HepG2 (cell line): Measurements from ENCODE around the gene ANKRD11. TPM values are rescaled to one million over a fixed set of nuclear protein-coding genes. Genes with fewer than 3 reads are reported as not detected.
A peak's percentile ranks its signal among the peaks of the same experiment; 100 is the strongest.

ENCODE experiments used
- BCL6 ChIP-seq: IDR thresholded peaks from 2 replicates; pipeline ENCODE4 v1.6.1; 2016; ENCODE audit warnings: missing genetic modification reagents, missing compliant biosample characterization
- CHCHD3 ChIP-seq: sonication (generic); formaldehyde crosslinking; IDR thresholded peaks from 2 replicates; pipeline ENCODE4 v1.8.0; 2022; ENCODE audit warnings: mild to moderate bottlenecking, missing genetic modification reagents, moderate library complexity
- HDAC2 ChIP-seq: sonication (generic); formaldehyde crosslinking; IDR thresholded peaks from 2 replicates; pipeline ENCODE4 v1.4.0; 2020; ENCODE audit warnings: missing genetic modification reagents
- KAT2B ChIP-seq: fragments of 150-350 bp; IDR thresholded peaks from 2 replicates; pipeline ENCODE4 v1.6.1; 2014; ENCODE audit warnings: low read depth, low read length, borderline replicate concordance
- PCBP1 ChIP-seq: fragments of 200-400 bp; formaldehyde crosslinking; IDR thresholded peaks from 2 replicates; pipeline ENCODE4 v1.6.1; 2017; ENCODE audit warnings: mild to moderate bottlenecking, low read depth, low read length, borderline replicate concordance
- RXRB ChIP-seq: IDR thresholded peaks from 2 replicates; pipeline ENCODE4 v1.6.1; 2016; ENCODE audit warnings: borderline replicate concordance, missing genetic modification reagents, missing compliant biosample characterization
- SATB2 ChIP-seq: sonication (generic); formaldehyde crosslinking; IDR thresholded peaks from 2 replicates; pipeline ENCODE4 v1.5.0; 2020; ENCODE audit warnings: missing genetic modification reagents
- SETDB1 ChIP-seq: sonication (generic); formaldehyde crosslinking; IDR thresholded peaks from 2 replicates; pipeline ENCODE4 v1.5.1; 2020; ENCODE audit warnings: missing genetic modification reagents, mild to moderate bottlenecking, borderline replicate concordance
- SMC3 ChIP-seq: IDR thresholded peaks from 2 replicates; pipeline ENCODE4 v1.6.1; 2011; ENCODE audit warnings: low read length, improper control_type of control experiment
- TP53 ChIP-seq: sonication (generic); formaldehyde crosslinking; conservative IDR thresholded peaks from 2 replicates; pipeline ENCODE4 v1.4.0; 2020; ENCODE audit warnings: missing genetic modification reagents
- XRCC5 ChIP-seq: fragments of 200-400 bp; formaldehyde crosslinking; optimal IDR thresholded peaks from 2 replicates; pipeline ENCODE3; 2017; ENCODE audit warnings: mild to moderate bottlenecking, low read length
- ZNF121 ChIP-seq: sonication (generic); formaldehyde crosslinking; IDR thresholded peaks from 2 replicates; pipeline ENCODE4 v1.5.0; 2020; ENCODE audit warnings: mild to moderate bottlenecking, missing genetic modification reagents
- ZNF234 ChIP-seq: sonication (generic); formaldehyde crosslinking; conservative IDR thresholded peaks from 2 replicates; pipeline ENCODE4 v1.5.1; 2020; ENCODE audit warnings: mild to moderate bottlenecking, missing genetic modification reagents
- ZNF263 ChIP-seq: sonication (generic); formaldehyde crosslinking; IDR thresholded peaks from 2 replicates; pipeline ENCODE4 v1.4.0; 2020; ENCODE audit warnings: missing genetic modification reagents
- ZNF317 ChIP-seq: sonication (generic); formaldehyde crosslinking; IDR thresholded peaks from 2 replicates; pipeline ENCODE4 v1.5.0; 2020; ENCODE audit warnings: mild to moderate bottlenecking, missing genetic modification reagents
- ZNF441 ChIP-seq: sonication (generic); formaldehyde crosslinking; IDR thresholded peaks from 2 replicates; pipeline ENCODE4 v1.7.0; 2021; ENCODE audit warnings: missing genetic modification reagents, borderline replicate concordance
- ZNF446 ChIP-seq: sonication (generic); formaldehyde crosslinking; IDR thresholded peaks from 2 replicates; pipeline ENCODE4 v1.5.0; 2020; ENCODE audit warnings: mild to moderate bottlenecking, missing genetic modification reagents
- ZNF572 ChIP-seq: sonication (generic); formaldehyde crosslinking; IDR thresholded peaks from 2 replicates; pipeline ENCODE4 v1.5.1; 2020; ENCODE audit warnings: mild to moderate bottlenecking, missing genetic modification reagents
- ZNF607 ChIP-seq: sonication (generic); formaldehyde crosslinking; IDR thresholded peaks from 2 replicates; pipeline ENCODE4 v1.5.1; 2020; ENCODE audit warnings: missing genetic modification reagents, mild to moderate bottlenecking, borderline replicate concordance
- ZNF720 ChIP-seq: sonication (generic); formaldehyde crosslinking; IDR thresholded peaks from 2 replicates; pipeline ENCODE4 v1.4.0; 2020; ENCODE audit warnings: missing genetic modification reagents
- ZNF737 ChIP-seq: sonication (generic); formaldehyde crosslinking; IDR thresholded peaks from 2 replicates; pipeline ENCODE4 v1.5.0; 2020; ENCODE audit warnings: missing genetic modification reagents, mild to moderate bottlenecking, borderline replicate concordance
- ZNF747 ChIP-seq: sonication (generic); formaldehyde crosslinking; IDR thresholded peaks from 2 replicates; pipeline ENCODE4 v1.8.1; 2023; ENCODE audit warnings: missing genetic modification reagents, mild to moderate bottlenecking, borderline replicate concordance
- ZSCAN21 ChIP-seq: sonication (generic); formaldehyde crosslinking; IDR thresholded peaks from 2 replicates; pipeline ENCODE4 v1.8.0; 2022; ENCODE audit warnings: mild to moderate bottlenecking, missing genetic modification reagents, moderate library complexity, borderline replicate concordance
- ZSCAN31 ChIP-seq: sonication (generic); formaldehyde crosslinking; IDR thresholded peaks from 2 replicates; pipeline ENCODE4 v1.5.0; 2020; ENCODE audit warnings: low read depth, mild to moderate bottlenecking, missing genetic modification reagents
- polyA plus RNA-seq, 8 experiments: library from polyadenylated mRNA; depleted of rRNA in 3 of 8; stranded (reverse) in 7 of 8; unstranded in 1 of 8; fragments of >200 nt; fragmentation: Illumina TruSeq in 4 of 8; extraction: Trizol in 4 of 8; gene quantifications; 2 replicates each; pipeline versions ENCODE4 v1.2.1 to v1.2.3, GENCODE V29; 2011 to 2016; ENCODE audit warnings: low read depth in 4 of 8, missing spikeins in 1 of 8, mixed read lengths in 1 of 8; ENCODE audit not compliant: insufficient read depth in 1 of 8
- total RNA-seq, 5 experiments: library from RNA; depleted of rRNA; stranded (reverse); fragments of >200 nt; fragmentation: Illumina TruSeq; extraction: Trizol; gene quantifications; 2 replicates each; pipeline ENCODE4 v1.2.3, GENCODE V29; 2016; ENCODE audit warnings: low read depth in 1 of 5
- TF ChIP-seq, protein P1 (sequence below): sonication (generic); formaldehyde crosslinking; IDR thresholded peaks from 2 replicates; pipeline ENCODE4 v1.8.0; 2023; ENCODE audit warnings: mild to moderate bottlenecking, missing genetic modification reagents
- TF ChIP-seq, protein P2 (sequence below): sonication (generic); formaldehyde crosslinking; IDR thresholded peaks from 2 replicates; pipeline ENCODE4 v1.5.0; 2020; ENCODE audit warnings: missing genetic modification reagents
- TF ChIP-seq, protein P3 (sequence below): IDR thresholded peaks from 2 replicates; pipeline ENCODE4 v1.6.1; 2016; ENCODE audit warnings: low read depth, control low read depth
- TF ChIP-seq, protein P4 (sequence below): IDR thresholded peaks from 2 replicates; pipeline ENCODE4 v1.6.1; 2016; ENCODE audit warnings: missing compliant biosample characterization, missing genetic modification reagents, borderline replicate concordance

The ANKRD11 gene
- total and polyA plus RNA-seq, 2 of the 13 experiments (the other 11 are each of a cell fraction or from before 2014, with no cell fraction given): 21.4 to 38.4 TPM

DNA sequence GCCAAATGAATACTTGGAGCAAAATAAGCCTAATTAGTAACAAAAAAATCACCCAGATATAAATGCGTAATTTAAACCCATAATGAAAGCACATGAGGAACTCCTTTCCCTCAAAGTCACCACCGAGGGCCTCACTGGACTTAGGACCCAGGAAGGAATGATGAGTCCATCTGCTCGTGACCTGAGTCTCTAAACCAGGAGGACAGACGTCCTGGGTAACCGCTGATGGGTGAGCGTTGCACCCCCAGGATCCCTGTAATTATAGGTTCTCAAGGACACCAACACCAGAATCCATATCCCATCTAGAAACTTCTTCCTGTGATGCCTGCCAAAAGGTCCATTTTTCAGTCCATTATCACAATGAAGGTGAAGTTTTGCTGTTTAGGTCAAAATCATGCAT lies 151.5 kb downstream of the ANKRD11 start (continued):
- TF ChIP-seq ZNF747 (CRISPR knock-in tag) (no peak), RXRB (peak; percentile 84), TP53 (CRISPR knock-in tag) (0 out of 2 replicates have a peak, but pooled peaks have one; percentile 38), CHCHD3 (CRISPR knock-in tag) (no peak), PCBP1 (no peak), SMC3 (no peak), ZNF720 (no peak), BCL6 (CRISPR knock-in tag) (peak; percentile 57; the same call in 1 of the 2 replicates), ZNF737 (no peak), KAT2B (no peak), ZNF572 (CRISPR knock-in tag) (no peak), ZNF607 (CRISPR knock-in tag) (no peak), SATB2 (CRISPR knock-in tag) (no peak), ZNF263 (peak; percentile 56; the same call in 1 of the 2 replicates), ZSCAN31 (CRISPR knock-in tag) (no peak), ZNF121 (no peak), ZNF317 (peak; percentile 54; the same call in 1 of the 2 replicates), ZNF234 (CRISPR knock-in tag) (no peak; the same call in 1 of the 2 replicates), HDAC2 (CRISPR knock-in tag) (peak; percentile 49; the same call in 1 of the 2 replicates), ZSCAN21 (CRISPR knock-in tag) (no peak), ZNF441 (no peak; the same call in 1 of the 2 replicates), SETDB1 (CRISPR knock-in tag) (no peak), XRCC5 (no peak), ZNF446 (no peak)
- TF ChIP-seq, protein P1, sequence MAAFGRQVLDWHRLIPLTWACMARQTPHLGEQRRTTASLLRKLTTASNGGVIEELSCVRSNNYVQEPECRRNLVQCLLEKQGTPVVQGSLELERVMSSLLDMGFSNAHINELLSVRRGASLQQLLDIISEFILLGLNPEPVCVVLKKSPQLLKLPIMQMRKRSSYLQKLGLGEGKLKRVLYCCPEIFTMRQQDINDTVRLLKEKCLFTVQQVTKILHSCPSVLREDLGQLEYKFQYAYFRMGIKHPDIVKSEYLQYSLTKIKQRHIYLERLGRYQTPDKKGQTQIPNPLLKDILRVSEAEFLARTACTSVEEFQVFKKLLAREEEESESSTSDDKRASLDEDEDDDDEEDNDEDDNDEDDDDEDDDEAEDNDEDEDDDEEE (CRISPR knock-in tag): no peak
- TF ChIP-seq, protein P2, sequence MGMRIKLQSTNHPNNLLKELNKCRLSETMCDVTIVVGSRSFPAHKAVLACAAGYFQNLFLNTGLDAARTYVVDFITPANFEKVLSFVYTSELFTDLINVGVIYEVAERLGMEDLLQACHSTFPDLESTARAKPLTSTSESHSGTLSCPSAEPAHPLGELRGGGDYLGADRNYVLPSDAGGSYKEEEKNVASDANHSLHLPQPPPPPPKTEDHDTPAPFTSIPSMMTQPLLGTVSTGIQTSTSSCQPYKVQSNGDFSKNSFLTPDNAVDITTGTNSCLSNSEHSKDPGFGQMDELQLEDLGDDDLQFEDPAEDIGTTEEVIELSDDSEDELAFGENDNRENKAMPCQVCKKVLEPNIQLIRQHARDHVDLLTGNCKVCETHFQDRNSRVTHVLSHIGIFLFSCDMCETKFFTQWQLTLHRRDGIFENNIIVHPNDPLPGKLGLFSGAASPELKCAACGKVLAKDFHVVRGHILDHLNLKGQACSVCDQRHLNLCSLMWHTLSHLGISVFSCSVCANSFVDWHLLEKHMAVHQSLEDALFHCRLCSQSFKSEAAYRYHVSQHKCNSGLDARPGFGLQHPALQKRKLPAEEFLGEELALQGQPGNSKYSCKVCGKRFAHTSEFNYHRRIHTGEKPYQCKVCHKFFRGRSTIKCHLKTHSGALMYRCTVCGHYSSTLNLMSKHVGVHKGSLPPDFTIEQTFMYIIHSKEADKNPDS: no peak
- TF ChIP-seq, protein P3, sequence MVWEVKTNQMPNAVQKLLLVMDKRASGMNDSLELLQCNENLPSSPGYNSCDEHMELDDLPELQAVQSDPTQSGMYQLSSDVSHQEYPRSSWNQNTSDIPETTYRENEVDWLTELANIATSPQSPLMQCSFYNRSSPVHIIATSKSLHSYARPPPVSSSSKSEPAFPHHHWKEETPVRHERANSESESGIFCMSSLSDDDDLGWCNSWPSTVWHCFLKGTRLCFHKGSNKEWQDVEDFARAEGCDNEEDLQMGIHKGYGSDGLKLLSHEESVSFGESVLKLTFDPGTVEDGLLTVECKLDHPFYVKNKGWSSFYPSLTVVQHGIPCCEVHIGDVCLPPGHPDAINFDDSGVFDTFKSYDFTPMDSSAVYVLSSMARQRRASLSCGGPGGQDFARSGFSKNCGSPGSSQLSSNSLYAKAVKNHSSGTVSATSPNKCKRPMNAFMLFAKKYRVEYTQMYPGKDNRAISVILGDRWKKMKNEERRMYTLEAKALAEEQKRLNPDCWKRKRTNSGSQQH (CRISPR knock-in tag): peak; percentile 85
- TF ChIP-seq, protein P4, sequence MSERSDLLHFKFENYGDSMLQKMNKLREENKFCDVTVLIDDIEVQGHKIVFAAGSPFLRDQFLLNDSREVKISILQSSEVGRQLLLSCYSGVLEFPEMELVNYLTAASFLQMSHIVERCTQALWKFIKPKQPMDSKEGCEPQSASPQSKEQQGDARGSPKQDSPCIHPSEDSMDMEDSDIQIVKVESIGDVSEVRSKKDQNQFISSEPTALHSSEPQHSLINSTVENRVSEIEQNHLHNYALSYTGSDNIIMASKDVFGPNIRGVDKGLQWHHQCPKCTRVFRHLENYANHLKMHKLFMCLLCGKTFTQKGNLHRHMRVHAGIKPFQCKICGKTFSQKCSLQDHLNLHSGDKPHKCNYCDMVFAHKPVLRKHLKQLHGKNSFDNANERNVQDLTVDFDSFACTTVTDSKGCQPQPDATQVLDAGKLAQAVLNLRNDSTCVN (CRISPR knock-in tag): no peak
